ENCODE measurements around the gene SLC4A1AP. TPM values are rescaled to one million over a fixed set of nuclear protein-coding genes. Genes with fewer than 3 reads are reported as not detected.

SLC4A1AP gene
- polyA plus RNA-seq, 1 donor: 23.5 TPM

- 80% methylated on average over 2 of the region's 4 CpGs for WGBS (ENCODE audit: insufficient coverage, low lambda C conversion rate)
Measured at GRCh38 chr2:27651056-27651455, 12.6 kb upstream of the SLC4A1AP start.

GRCh38 chr2:27652341-27652740, 11.3 kb upstream of the SLC4A1AP start:
- DNase-seq: no peak
- peaks cover 76% of the 10 kb centered on the region for H3K36me3 ChIP-seq (ENCODE audit: control insufficient read depth, insufficient read depth, low read length)
- H3K27me3 ChIP-seq (ENCODE audit: control insufficient read depth, insufficient read depth, low read length): no peaks in the 10 kb centered on the region
- H3K4me1 ChIP-seq (ENCODE audit: control insufficient read depth, insufficient read depth, low read length): no peaks in the 10 kb centered on the region
- H3K9me3 ChIP-seq (ENCODE audit: control insufficient read depth, low read depth, low read length): no peaks in the 10 kb centered on the region
- H3K27ac ChIP-seq (ENCODE audit: low read length): no peak overlapping the region
- no peak overlapping the region for H3K4me3 ChIP-seq (ENCODE audit: low read length)

More at GRCh38 chr2:27651056-27651455, 12.6 kb upstream of the SLC4A1AP start:
- Histone ChIP-seq H3K27me3 (ENCODE audit: control insufficient read depth, insufficient read depth, low read length) (no peaks in the 10 kb centered on the region), H3K9me3 (ENCODE audit: control insufficient read depth, low read depth, low read length) (no peaks in the 10 kb centered on the region), H3K27ac (ENCODE audit: low read length) (no peak overlapping the region), H3K4me1 (ENCODE audit: control insufficient read depth, insufficient read depth, low read length) (no peaks in the 10 kb centered on the region), H3K36me3 (ENCODE audit: control insufficient read depth, insufficient read depth, low read length) (peaks cover 70% of the 10 kb centered on the region), H3K4me3 (ENCODE audit: low read length) (no peak overlapping the region)
- no peak for DNase-seq

- H3K4me1 ChIP-seq (ENCODE audit: control insufficient read depth, insufficient read depth, low read length): no peaks in the 10 kb centered on the region
- H3K4me3 ChIP-seq (ENCODE audit: low read length): no peak overlapping the region
- WGBS (ENCODE audit: insufficient coverage, low lambda C conversion rate): 100% methylated on average over 1 of the region's 1 CpG
- H3K27ac ChIP-seq (ENCODE audit: low read length): no peak overlapping the region
- H3K9me3 ChIP-seq (ENCODE audit: control insufficient read depth, low read depth, low read length): no peaks in the 10 kb centered on the region
- DNase-seq: no peak
- H3K27me3 ChIP-seq (ENCODE audit: control insufficient read depth, insufficient read depth, low read length): no peaks in the 10 kb centered on the region
- H3K36me3 ChIP-seq (ENCODE audit: control insufficient read depth, insufficient read depth, low read length): peaks cover 77% of the 10 kb centered on the region
Measured at GRCh38 chr2:27652790-27653189, 10.9 kb upstream of the SLC4A1AP start.

- Histone ChIP-seq H3K36me3 (ENCODE audit: control insufficient read depth, insufficient read depth, low read length) (peaks cover 71% of the 10 kb centered on the region), H3K4me1 (ENCODE audit: control insufficient read depth, insufficient read depth, low read length) (no peaks in the 10 kb centered on the region), H3K4me3 (ENCODE audit: low read length) (no peak overlapping the region), H3K27ac (ENCODE audit: low read length) (no peak overlapping the region), H3K9me3 (ENCODE audit: control insufficient read depth, low read depth, low read length) (no peaks in the 10 kb centered on the region), H3K27me3 (ENCODE audit: control insufficient read depth, insufficient read depth, low read length) (no peaks in the 10 kb centered on the region)
- no peak for DNase-seq
- no CpG with 5 or more reads among the region's 2 CpGs for WGBS (ENCODE audit: insufficient coverage, low lambda C conversion rate)
Measured at GRCh38 chr2:27653397-27653796, 10.3 kb upstream of the SLC4A1AP start.

GRCh38 chr2:27655155-27655951, 8.3 kb upstream of the SLC4A1AP start:
- Histone ChIP-seq H3K36me3 (ENCODE audit: control insufficient read depth, insufficient read depth, low read length) (peaks cover 67% of the 10 kb centered on the region), H3K9me3 (ENCODE audit: control insufficient read depth, low read depth, low read length) (no peaks in the 10 kb centered on the region), H3K27ac (ENCODE audit: low read length) (no peak overlapping the region), H3K4me1 (ENCODE audit: control insufficient read depth, insufficient read depth, low read length) (no peaks in the 10 kb centered on the region), H3K4me3 (ENCODE audit: low read length) (no peak overlapping the region), H3K27me3 (ENCODE audit: control insufficient read depth, insufficient read depth, low read length) (no peaks in the 10 kb centered on the region)
- no peak for DNase-seq
- no CpG with 5 or more reads among the region's 7 CpGs for WGBS (ENCODE audit: insufficient coverage, low lambda C conversion rate)

GRCh38 chr2:27661371-27661770, 2.3 kb upstream of the SLC4A1AP start:
- no peak overlapping the region for H3K27ac ChIP-seq (ENCODE audit: low read length)
- H3K4me1 ChIP-seq (ENCODE audit: control insufficient read depth, insufficient read depth, low read length): peaks cover 7% of the 10 kb centered on the region
- H3K9me3 ChIP-seq (ENCODE audit: control insufficient read depth, low read depth, low read length): no peaks in the 10 kb centered on the region
- peaks cover 33% of the 10 kb centered on the region for H3K36me3 ChIP-seq (ENCODE audit: control insufficient read depth, insufficient read depth, low read length)
- WGBS (ENCODE audit: insufficient coverage, low lambda C conversion rate): 100% methylated on average over 1 of the region's 1 CpG
- H3K4me3 ChIP-seq (ENCODE audit: low read length): no peak overlapping the region
- no peak for DNase-seq
- H3K27me3 ChIP-seq (ENCODE audit: control insufficient read depth, insufficient read depth, low read length): no peaks in the 10 kb centered on the region

GRCh38 chr2:27664154-27664574, 475 bp downstream of the SLC4A1AP start:
- H3K9me3 ChIP-seq (ENCODE audit: control insufficient read depth, low read depth, low read length): no peaks in the 10 kb centered on the region
- H3K27me3 ChIP-seq (ENCODE audit: control insufficient read depth, insufficient read depth, low read length): no peaks in the 10 kb centered on the region
- no CpG with 5 or more reads among the region's 28 CpGs for WGBS (ENCODE audit: insufficient coverage, low lambda C conversion rate)
- H3K27ac ChIP-seq (ENCODE audit: low read length): no peak overlapping the region
- H3K4me3 ChIP-seq (ENCODE audit: low read length): peak overlapping the region; percentile 82
- peaks cover 26% of the 10 kb centered on the region for H3K36me3 ChIP-seq (ENCODE audit: control insufficient read depth, insufficient read depth, low read length)
- H3K4me1 ChIP-seq (ENCODE audit: control insufficient read depth, insufficient read depth, low read length): peaks cover 7% of the 10 kb centered on the region
- peak in 1 of 2 donors; percentile 10 for DNase-seq

GRCh38 chr2:27664622-27665363, 1.1 kb downstream of the SLC4A1AP start:
- Histone ChIP-seq H3K4me3 (ENCODE audit: low read length) (peak overlapping the region; percentile 82), H3K9me3 (ENCODE audit: control insufficient read depth, low read depth, low read length) (no peaks in the 10 kb centered on the region), H3K27me3 (ENCODE audit: control insufficient read depth, insufficient read depth, low read length) (no peaks in the 10 kb centered on the region), H3K27ac (ENCODE audit: low read length) (no peak overlapping the region), H3K4me1 (ENCODE audit: control insufficient read depth, insufficient read depth, low read length) (peaks cover 7% of the 10 kb centered on the region), H3K36me3 (ENCODE audit: control insufficient read depth, insufficient read depth, low read length) (peaks cover 26% of the 10 kb centered on the region)
- WGBS (ENCODE audit: insufficient coverage, low lambda C conversion rate): 96% methylated on average over 4 of the region's 16 CpGs
- no peak for DNase-seq

GRCh38 chr2:27667446-27667845, 3.8 kb downstream of the SLC4A1AP start:
- H3K27ac ChIP-seq (ENCODE audit: low read length): no peak overlapping the region
- peaks cover 24% of the 10 kb centered on the region for H3K36me3 ChIP-seq (ENCODE audit: control insufficient read depth, insufficient read depth, low read length)
- H3K4me1 ChIP-seq (ENCODE audit: control insufficient read depth, insufficient read depth, low read length): peaks cover 7% of the 10 kb centered on the region
- H3K4me3 ChIP-seq (ENCODE audit: low read length): no peak overlapping the region
- H3K27me3 ChIP-seq (ENCODE audit: control insufficient read depth, insufficient read depth, low read length): no peaks in the 10 kb centered on the region
- WGBS (ENCODE audit: insufficient coverage, low lambda C conversion rate): 80% methylated on average over 1 of the region's 1 CpG
- DNase-seq: no peak
- no peaks in the 10 kb centered on the region for H3K9me3 ChIP-seq (ENCODE audit: control insufficient read depth, low read depth, low read length)

GRCh38 chr2:27671235-27671634, 7.5 kb downstream of the SLC4A1AP start:
- DNase-seq: no peak
- peaks cover 39% of the 10 kb centered on the region for H3K36me3 ChIP-seq (ENCODE audit: control insufficient read depth, insufficient read depth, low read length)
- no peak overlapping the region for H3K27ac ChIP-seq (ENCODE audit: low read length)
- no peaks in the 10 kb centered on the region for H3K4me1 ChIP-seq (ENCODE audit: control insufficient read depth, insufficient read depth, low read length)
- H3K4me3 ChIP-seq (ENCODE audit: low read length): no peak overlapping the region
- H3K27me3 ChIP-seq (ENCODE audit: control insufficient read depth, insufficient read depth, low read length): no peaks in the 10 kb centered on the region
- H3K9me3 ChIP-seq (ENCODE audit: control insufficient read depth, low read depth, low read length): no peaks in the 10 kb centered on the region
- WGBS (ENCODE audit: insufficient coverage, low lambda C conversion rate): 100% methylated on average over 4 of the region's 4 CpGs

All from large intestine (tissue), 3 donors.